HG02610 (cell line): ENCODE results near the gene IL1A.

Experiments
- ATAC-seq: cut with Tn5 transposase; IDR thresholded peaks from one replicate; pipeline ENCODE4 v1.9.1; 2021; ENCODE audit warnings: mild to moderate bottlenecking, moderate library complexity; ENCODE audit not compliant: unreplicated experiment

IL1A gene

DNA sequence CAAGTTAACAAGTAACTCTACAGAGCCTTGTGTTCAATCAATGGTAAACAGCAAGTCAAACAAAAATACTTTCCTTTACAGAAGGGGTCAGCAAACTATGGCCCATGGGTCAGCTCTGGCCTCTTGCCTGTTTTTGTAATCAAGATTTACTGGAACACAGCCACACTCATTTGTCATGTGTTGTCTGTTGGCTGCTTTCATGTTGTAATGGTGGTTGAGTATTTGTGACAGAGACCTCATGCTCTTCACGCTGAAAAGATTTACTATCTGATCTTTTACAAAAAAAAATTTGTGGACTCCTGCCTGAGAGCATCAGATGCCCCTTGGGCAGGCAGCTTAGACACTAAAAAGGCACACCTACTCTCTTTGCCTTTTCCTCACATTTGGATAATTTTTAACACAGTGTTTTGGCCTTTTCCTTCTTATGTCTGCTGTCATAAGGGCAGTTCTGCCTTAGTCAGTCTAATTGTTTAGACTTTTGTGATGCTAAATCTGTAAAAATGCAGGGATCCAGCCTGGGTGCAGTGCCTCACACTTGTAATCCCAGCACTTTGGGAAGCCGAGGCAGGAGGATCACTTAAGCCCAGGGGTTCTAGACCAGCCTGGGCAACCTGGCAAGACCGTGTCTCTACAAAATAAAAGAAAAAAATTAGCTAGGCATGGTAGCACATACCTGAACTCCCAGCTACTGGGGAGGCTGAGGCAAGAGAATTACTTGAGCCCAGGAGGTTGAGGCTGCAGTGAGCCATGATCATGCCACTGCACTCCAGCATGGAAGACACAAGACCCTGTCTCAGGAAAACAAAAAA, 34.0 kb upstream of the IL1A start:
- ATAC-seq: no peak

GRCh38 chr2:112817082-112817689, 32.9 kb upstream of the IL1A start:
- no peak for ATAC-seq

GRCh38 chr2:112814278-112814677, 30.0 kb upstream of the IL1A start:
- ATAC-seq: no peak

- no peak for ATAC-seq
Measured at GRCh38 chr2:112813280-112813966, 29.1 kb upstream of the IL1A start.

GRCh38 chr2:112812318-112813267, 28.3 kb upstream of the IL1A start:
- ATAC-seq: no peak

DNA sequence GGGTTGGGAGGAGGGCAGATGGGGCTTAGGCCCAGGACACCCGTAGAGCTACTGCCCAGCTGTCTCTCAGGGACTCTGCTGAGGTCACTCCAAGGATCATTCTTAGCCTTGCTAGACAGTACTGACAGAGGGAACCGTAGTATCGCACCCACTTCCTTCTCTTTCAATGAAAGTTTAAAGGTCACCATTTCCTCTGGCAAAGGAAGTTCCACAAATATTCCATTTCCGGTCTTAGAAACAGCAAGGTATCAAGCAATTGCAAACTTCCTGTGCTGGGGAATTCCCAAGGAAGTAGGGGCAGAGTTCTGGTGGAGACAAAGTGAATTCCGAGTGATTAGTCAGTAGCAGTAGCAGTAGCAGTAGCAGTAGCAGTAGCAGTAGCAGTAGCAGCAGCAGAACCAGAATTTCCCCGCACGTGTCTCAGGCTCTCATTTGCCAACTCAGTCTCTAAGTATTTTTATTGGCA, 27.6 kb upstream of the IL1A start:
- no peak for ATAC-seq

DNA sequence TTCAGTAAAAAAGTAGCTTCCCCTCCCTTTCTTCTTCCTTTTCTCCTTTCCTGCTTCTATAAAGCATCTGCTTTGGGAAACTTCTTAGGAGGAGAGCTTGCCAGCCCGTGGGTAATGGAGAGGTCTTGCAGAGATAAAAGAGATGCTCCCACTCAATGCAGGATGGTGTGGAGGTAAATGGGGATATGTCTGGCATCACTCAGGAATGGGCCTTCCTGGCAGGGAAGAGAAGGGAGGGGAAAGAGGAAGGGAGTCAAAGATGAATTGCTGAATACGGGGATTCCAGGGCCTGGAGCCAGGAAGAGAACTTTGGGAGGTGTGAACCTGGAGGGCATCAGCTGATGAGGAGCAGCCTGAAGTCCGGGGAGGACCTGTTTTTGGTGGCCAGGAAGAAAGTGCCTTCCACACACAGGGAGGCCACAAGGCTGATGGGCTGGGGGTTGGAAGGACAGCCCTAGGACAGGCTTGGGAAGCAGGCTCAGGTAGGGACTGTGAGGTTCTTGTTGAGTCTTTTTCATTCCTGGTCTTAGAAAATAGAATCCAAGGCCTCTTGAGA, 27.1 kb upstream of the IL1A start:
- no peak for ATAC-seq

DNA sequence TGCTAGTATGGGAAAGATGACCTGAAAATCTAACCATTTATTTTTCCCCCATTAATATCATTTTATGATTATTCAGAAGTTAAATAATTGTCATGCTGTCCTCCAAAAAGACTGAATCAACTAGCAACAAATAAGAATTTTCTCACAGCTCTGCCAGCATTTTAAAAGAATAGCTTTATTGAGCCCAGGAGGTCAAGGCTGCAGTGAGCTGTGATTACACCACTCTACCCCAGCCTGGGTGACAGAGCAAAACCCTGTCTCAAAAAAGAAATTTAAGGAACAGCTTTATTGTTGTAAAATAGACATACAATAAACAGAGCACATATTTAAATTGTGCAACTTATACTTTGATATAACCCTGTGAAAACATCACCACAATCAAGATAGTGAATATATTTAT, 24.8 kb upstream of the IL1A start:
- no peak for ATAC-seq

GRCh38 chr2:112807233-112807807, 23.0 kb upstream of the IL1A start:
- no peak for ATAC-seq

DNA sequence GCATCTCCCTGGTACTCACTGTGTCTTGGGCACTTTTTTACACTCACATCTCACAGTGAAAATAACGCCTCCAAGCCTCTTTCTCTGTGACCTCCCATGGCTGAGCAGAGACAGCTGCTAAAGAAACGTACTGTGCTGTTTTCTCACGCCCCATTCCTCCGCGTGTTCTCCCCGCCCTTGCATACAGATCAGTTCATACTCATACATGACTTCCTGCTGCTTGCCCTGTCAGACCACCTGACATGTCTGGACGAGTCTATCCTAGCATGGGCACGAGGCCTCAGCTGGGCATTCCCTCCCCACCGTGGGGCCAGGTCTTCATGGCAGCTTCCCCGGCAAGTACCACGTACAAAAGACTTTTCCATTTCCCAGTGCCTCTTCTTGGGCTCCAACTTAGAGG, 21.2 kb upstream of the IL1A start:
- no peak for ATAC-seq

DNA sequence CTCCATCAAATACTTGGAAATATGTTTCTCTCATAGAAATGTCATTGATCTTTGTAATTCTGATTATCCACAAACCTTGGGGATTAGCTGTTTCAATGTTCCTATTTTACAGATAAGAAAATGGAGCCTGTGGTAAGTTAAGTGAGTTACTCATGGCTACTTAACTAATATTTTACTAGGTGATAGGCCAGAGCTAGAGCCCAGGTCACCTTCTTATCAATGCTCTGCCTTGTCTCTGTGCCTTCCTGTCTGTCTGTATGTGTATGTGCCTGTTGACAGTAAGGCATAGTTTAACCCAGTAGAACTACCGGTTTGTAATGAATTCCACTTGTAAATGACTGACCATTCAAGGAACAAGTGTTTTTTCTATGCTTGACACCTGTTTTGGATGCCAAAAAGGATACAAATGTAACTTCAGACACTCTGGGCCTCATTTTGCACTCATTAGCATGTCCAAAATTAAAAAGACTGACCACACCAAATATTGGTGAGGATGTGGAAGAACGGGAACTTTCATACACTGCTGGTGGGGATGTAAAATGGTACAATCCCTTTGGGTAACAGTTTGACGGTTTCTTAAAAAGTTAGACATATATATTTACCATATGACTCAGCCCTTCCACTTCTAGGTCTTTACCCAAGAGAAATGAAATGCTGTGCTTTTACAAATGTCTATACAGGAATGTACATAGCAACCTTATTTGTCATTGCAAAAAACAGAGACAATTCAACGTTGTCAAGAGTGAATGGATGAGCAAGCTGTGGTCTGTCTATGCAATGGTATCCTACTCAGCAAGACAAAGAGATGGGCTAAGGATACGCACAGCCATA, 19.6 kb upstream of the IL1A start:
- peak; percentile 54 for ATAC-seq

DNA sequence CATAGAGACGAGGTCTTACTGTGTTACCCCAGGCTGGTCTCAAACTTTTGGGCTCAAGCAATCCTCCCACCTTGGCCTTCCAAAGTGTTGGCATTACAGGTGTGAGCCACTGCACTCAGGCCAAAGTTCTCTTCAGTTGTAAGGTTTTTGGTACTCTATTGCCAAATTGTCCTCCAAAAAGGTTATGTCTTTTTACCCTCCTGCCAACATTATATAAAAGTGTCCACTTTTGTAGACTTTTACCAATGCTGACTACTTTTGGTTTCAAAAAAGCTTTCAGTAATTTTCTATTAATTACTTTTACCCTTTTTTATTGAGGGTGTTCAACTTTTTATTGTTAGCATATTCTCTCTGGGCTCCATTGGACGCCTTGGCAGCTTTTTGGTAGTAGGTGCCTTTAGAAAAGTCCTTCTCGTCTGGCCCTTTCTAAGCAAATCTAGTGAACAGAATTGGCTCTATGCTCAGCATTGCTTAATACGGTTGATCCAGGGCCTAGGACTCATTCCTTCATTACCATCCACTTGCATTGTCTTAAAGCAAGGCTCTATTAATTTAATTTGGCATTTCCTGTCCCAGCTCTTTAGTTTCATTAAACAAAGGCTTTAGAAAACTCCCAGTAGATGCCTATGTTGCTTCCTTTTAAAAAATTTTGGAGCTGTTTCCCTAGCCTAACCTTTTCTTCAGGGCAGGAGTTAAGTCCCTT, 16.7 kb upstream of the IL1A start:
- no peak for ATAC-seq

DNA sequence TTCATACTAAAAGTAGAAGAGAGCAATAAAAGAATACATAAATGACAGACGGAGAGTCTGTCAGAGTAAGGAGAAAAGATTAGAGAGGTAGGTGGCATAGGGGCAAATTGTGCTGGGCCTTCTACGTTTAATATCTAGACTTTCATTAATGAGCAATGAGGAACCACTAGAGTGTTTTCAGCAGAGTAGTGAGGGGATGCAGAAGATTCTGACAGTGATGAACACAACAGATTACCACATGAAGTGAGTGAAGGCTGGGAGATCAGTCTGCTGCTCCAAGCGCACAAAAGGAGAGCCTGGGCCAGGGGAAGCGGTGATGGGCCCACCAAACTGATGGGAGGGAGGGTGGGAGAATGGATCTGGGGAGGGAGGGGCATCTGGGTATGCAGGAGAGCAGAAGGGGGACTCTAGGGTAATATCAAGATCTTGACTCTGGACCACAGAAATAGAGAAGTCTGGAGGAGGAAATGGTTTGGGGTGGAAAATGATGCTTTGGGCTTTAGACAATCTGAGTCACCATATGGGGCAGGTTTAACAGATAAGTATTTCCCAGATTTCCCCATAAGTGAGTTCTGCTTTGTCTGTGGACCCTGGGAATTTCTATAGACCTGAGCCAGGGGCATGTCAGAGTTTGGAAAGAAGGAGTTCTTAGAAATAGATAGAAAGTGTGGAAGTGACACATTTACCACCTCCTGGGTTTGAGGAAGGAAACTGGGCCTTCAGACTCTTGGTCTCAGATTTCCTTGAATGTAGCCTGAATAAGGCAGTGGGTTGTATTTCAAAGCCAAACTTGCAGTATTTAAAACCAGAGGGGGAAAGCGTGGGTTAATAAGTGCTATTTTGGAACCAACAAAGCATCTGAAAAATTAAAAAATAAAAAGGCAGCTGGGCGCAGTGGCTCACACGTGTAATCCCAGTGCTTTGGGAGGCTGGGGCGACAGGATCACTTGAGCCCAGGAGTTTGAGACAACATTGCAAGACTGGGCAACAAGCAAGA, 15.0 kb upstream of the IL1A start:
- no peak for ATAC-seq

- ATAC-seq: no peak
Measured at GRCh38 chr2:112796486-112796885, 12.2 kb upstream of the IL1A start.

- ATAC-seq: no peak
Measured at GRCh38 chr2:112795774-112796173, 11.5 kb upstream of the IL1A start.

DNA sequence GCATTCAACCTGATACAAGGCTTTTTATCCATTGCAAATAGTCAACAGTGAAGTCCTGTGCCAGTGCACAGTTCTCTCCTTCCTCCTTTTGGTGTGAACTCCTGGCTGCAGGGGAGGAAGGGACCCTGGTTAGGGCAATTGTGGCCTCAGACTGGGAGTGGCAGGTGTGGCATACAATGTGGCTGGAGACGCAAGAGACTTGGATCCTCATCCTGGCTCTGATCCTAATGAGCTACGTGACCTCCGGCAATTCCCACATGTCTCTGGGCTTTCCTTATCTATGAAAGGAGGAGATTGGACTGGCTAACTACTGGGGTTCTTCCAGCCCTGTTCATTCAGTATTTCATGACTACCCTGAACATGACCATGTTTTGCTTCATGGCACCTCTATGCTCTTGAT, 10.5 kb upstream of the IL1A start:
- no peak for ATAC-seq

GRCh38 chr2:112794131-112794733, 9.9 kb upstream of the IL1A start:
- no peak for ATAC-seq
